Mammary epithelial cell (primary cell): ENCODE measurements around the gene CLEC18B.
"Not testable (repeated sequence)": the region's sequence is repeated elsewhere in the genome, so short reads cannot be mapped to it uniquely, and the experiment has no call there.

ENCODE experiments used
- CTCF ChIP-seq, 2 donors: IDR thresholded peaks in 1 of 2; conservative IDR thresholded peaks in 1 of 2; 2 replicates each; pipeline ENCODE4 v1.5.1; 2011 to 2012; ENCODE audit warnings: inconsistent platforms in 2 of 2, low read length in 2 of 2, mild to moderate bottlenecking in 2 of 2, control low read depth in 1 of 2, low read depth in 1 of 2; ENCODE audit not compliant: insufficient read depth in 1 of 2; ENCODE audit errors: extremely low read depth in 1 of 2
- EZH2 ChIP-seq: IDR thresholded peaks from 2 replicates; pipeline ENCODE4 v1.6.1; 2012; ENCODE audit warnings: low read length, inconsistent platforms, borderline replicate concordance

GRCh38 chr16:74419811-74420210, 1.5 kb downstream of the CLEC18B start:
- TF ChIP-seq CTCF (conservative IDR thresholded peaks at IDR 0.05 in 1 of 2, IDR thresholded peaks at IDR 0.05 in 1 of 2; ENCODE audit: extremely low read depth in 1 of 2, insufficient read depth in 1 of 2, low read depth in 1 of 2, low read length in 2 of 2); EZH2: not testable (repeated sequence)
